Gastroesophageal sphincter (tissue), 3 donors: ENCODE results near the gene SPRR3.

ENCODE experiments used
- EP300 ChIP-seq: sonication (generic); formaldehyde crosslinking; IDR thresholded peaks from one replicate; pipeline ENCODE4 v1.6.1; 2017; ENCODE audit warnings: antibody characterized with exemption, mild to moderate bottlenecking
- POLR2A ChIP-seq, 2 donors: fragments of 450-650 bp; IDR thresholded peaks; one replicate each; pipeline ENCODE4 v1.6.1; 2017; ENCODE audit warnings: antibody characterized with exemption in 2 of 2, mild to moderate bottlenecking in 2 of 2, moderate library complexity in 1 of 2
- TF ChIP-seq, protein P1 (sequence below), 4 experiments: fragments of 200-600 bp in 2 of 4; fragments of 450-650 bp in 2 of 4; sonication (generic) in 1 of 4; IDR thresholded peaks; one replicate each; pipeline ENCODE4 v1.5.1; 2017 to 2019; ENCODE audit warnings: antibody characterized with exemption in 4 of 4, mild to moderate bottlenecking in 2 of 4, moderate library complexity in 2 of 4

DNA sequence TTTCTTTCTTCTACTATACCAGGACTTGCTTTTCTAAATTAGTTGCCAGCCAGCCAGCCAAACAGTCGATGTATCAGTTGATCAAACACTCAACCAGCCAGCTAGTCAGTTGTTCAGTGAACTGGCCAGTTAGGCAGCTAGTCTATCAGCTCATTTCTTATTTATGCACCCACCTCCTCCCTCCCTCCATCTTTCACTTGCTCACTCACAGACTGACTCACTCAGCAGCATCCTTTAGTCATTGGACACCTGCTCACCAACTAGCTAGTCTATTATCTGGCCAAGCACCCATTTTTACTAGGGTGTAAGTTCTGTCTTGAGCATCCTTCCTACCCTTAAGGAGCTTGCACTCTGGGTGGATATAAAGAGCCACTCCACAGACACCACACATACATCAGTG is 37.0 kb upstream of the SPRR3 start:
- TF ChIP-seq, protein P1, sequence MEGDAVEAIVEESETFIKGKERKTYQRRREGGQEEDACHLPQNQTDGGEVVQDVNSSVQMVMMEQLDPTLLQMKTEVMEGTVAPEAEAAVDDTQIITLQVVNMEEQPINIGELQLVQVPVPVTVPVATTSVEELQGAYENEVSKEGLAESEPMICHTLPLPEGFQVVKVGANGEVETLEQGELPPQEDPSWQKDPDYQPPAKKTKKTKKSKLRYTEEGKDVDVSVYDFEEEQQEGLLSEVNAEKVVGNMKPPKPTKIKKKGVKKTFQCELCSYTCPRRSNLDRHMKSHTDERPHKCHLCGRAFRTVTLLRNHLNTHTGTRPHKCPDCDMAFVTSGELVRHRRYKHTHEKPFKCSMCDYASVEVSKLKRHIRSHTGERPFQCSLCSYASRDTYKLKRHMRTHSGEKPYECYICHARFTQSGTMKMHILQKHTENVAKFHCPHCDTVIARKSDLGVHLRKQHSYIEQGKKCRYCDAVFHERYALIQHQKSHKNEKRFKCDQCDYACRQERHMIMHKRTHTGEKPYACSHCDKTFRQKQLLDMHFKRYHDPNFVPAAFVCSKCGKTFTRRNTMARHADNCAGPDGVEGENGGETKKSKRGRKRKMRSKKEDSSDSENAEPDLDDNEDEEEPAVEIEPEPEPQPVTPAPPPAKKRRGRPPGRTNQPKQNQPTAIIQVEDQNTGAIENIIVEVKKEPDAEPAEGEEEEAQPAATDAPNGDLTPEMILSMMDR (IDR thresholded peaks at IDR 0.05) = no peak
- TF ChIP-seq POLR2A (IDR thresholded peaks at IDR 0.05) (no peak), EP300 (no peak)
